Ureter (tissue), 1 donor: ENCODE data around the gene EID2. TPM values are rescaled to one million over a fixed set of nuclear protein-coding genes. Genes with fewer than 3 reads are reported as not detected.

ENCODE experiments used
- DNase-seq: peaks from one replicate; pipeline ENCODE4 v3.0.0-alpha.2; 2020; ENCODE audit warnings: low spot score
- total RNA-seq: library from RNA; stranded (reverse); gene quantifications from one replicate; pipeline ENCODE4 v1.2.4, GENCODE V29; 2023
- donor health status: DM: yes; HTN: yes; CAD: no.

The EID2 gene
- total RNA-seq, 1 donor from 2014 or later, result 10.4 TPM

GRCh38 chr19:39502640-39503417 lies 37.1 kb downstream of the EID2 start:
- DNase-seq, result no peak

- DNase-seq, result no peak
These were observed 38.6 kb downstream of the EID2 start for GRCh38 chr19:39501340-39501739.

GRCh38 chr19:39500543-39500942 lies 39.4 kb downstream of the EID2 start:
- no peak for DNase-seq

- no peak for DNase-seq
These were observed 40.0 kb downstream of the EID2 start for GRCh38 chr19:39499932-39500331.

- no peak for DNase-seq
These were observed 40.9 kb downstream of the EID2 start, which contains the start of gene DLL3 for GRCh38 chr19:39498798-39499642. DLL3 (plus strand) TSS chr19:39498947; CDS start chr19:39498975, 28 bp downstream.

- DNase-seq, result no peak
These were observed 41.8 kb downstream of the EID2 start for GRCh38 chr19:39497996-39498797.

- DNase-seq, result no peak
These were observed 42.3 kb downstream of the EID2 start for GRCh38 chr19:39497701-39497995.

- no peak for DNase-seq
These were observed 43.9 kb downstream of the EID2 start for GRCh38 chr19:39496063-39496462.

GRCh38 chr19:39494661-39495060 lies 45.3 kb downstream of the EID2 start:
- no peak for DNase-seq

GRCh38 chr19:39492788-39493187 lies 47.2 kb downstream of the EID2 start:
- no peak for DNase-seq

GRCh38 chr19:39492225-39492624 lies 47.7 kb downstream of the EID2 start:
- no peak for DNase-seq

- DNase-seq, result no peak
These were observed 50.2 kb downstream of the EID2 start for GRCh38 chr19:39489756-39490155.

Other genes with a start within 250 kb of the EID2 start
- gene IFNL1, start 243.8 kb downstream of the EID2 start, total RNA-seq, result not detected
- gene LRFN1, start 219.3 kb downstream of the EID2 start, total RNA-seq, result 1.7 TPM
- gene GMFG, start 204.1 kb downstream of the EID2 start, total RNA-seq, result 22.3 TPM
- gene SAMD4B, start 197.7 kb downstream of the EID2 start, total RNA-seq, result 104 TPM
- gene PAF1, start 149.1 kb downstream of the EID2 start, total RNA-seq, result 36.9 TPM
- 51.8 TPM for gene MED29, start 148.8 kb downstream of the EID2 start, total RNA-seq
- 230 TPM for gene ZFP36, start 133.3 kb downstream of the EID2 start, total RNA-seq
- 38.8 TPM for gene PLEKHG2, start 127.5 kb downstream of the EID2 start, total RNA-seq
- 2,118 TPM for gene RPS16, start 104.2 kb downstream of the EID2 start, total RNA-seq
- gene SUPT5H, start 94.6 kb downstream of the EID2 start, total RNA-seq, result 121 TPM
- 64.9 TPM for gene TIMM50, start 59.3 kb downstream of the EID2 start, total RNA-seq
- not detected for gene DLL3, start 41.2 kb downstream of the EID2 start, total RNA-seq
- gene SELENOV, start 25.0 kb downstream of the EID2 start, total RNA-seq, result not detected
- 2.4 TPM for gene EID2B, start 7.3 kb downstream of the EID2 start, total RNA-seq
- not detected for gene LGALS13, start 62.4 kb upstream of the EID2 start, total RNA-seq
- not detected for gene LGALS16, start 115.8 kb upstream of the EID2 start, total RNA-seq
- not detected for gene LGALS14, start 164.3 kb upstream of the EID2 start, total RNA-seq
- gene CLC, start 197.9 kb upstream of the EID2 start, total RNA-seq, result not detected
- gene LEUTX, start 238.7 kb upstream of the EID2 start, total RNA-seq, result not detected